ENCODE measurements around the gene GLT6D1.
A peak's percentile ranks its signal among the peaks of the same experiment; 100 is the strongest.
"Not testable (repeated sequence)": the region's sequence is repeated elsewhere in the genome, so short reads cannot be mapped to it uniquely, and the experiment has no call there.

GLT6D1 gene, protein sequence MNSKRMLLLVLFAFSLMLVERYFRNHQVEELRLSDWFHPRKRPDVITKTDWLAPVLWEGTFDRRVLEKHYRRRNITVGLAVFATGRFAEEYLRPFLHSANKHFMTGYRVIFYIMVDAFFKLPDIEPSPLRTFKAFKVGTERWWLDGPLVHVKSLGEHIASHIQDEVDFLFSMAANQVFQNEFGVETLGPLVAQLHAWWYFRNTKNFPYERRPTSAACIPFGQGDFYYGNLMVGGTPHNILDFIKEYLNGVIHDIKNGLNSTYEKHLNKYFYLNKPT

DNA sequence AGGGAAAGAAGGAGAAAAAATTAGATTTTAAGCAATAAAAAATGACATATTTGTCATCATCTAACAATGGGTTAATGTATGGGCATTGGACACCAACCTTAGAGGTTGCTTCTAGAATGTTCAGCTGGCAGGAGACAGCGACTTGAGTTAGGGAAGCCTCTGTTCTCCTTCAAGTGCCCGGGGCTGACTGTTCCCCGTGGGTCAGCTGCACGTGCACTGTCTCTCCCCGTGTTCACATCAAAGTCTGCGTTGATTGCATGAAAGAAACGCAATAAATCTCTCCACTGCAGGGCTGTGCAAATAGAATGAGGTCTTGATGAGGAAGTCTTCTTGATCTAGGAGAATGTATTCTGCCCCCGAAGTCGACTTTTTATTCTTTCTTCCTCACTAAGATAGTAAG is at the start of gene GLT6D1:
Gene GLT6D1, minus strand, starts transcription at position 345 of the 400 bp plus-strand sequence. CDS start 353 bp downstream, outside the sequence.
- peak in 1 of 42 donors; percentile 33 for DNase-seq
- intact Hi-C loops (cut with DNase I), result no loop called here

DNA sequence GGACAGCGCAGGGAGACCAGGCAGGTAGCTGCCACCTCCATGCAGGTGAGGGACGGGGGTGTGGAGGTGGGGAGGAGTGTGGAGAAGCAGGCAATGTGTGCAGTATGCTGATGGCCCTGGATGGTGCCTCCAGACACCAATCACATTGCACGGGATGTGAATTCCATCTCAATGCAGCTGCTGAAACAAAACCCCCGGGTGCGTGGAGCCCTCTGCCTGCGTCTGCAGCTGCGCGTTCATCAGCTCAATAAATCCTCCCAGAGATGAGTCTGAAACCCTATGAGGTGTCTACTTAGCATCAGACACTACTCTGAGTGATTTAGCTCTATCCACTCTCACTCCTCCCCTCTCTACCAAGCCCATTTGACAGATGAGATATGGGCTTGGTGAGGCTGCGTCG is 49.7 kb upstream of the GLT6D1 start:
- intact Hi-C loops (cut with DNase I), result no loop called here
- DNase-seq, result peak in 12 of 42 donors; percentile 15 to 56 (median 36)

DNA sequence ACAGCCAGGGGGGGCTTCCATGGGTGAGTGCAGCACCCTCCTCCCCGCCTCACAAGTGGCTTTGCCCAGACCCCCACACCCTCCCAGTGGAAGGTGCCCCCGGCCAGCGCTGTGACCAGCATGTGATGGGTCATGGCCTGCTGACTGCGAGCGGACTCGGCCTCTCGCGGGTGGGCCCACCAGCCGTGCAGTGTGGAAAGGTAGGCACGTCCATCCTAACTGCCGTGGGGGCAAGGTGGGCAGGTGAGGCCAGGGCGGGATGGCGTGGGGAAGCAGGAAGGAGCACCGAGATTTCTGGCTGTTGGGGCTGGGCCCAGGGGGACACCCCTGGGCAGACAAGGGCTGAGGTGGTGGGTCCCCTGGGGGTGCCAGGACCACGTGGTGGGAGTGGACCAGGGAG is 47.9 kb upstream of the GLT6D1 start:
- intact Hi-C loops (cut with DNase I), result no loop called here
- DNase-seq, result no peak

DNA sequence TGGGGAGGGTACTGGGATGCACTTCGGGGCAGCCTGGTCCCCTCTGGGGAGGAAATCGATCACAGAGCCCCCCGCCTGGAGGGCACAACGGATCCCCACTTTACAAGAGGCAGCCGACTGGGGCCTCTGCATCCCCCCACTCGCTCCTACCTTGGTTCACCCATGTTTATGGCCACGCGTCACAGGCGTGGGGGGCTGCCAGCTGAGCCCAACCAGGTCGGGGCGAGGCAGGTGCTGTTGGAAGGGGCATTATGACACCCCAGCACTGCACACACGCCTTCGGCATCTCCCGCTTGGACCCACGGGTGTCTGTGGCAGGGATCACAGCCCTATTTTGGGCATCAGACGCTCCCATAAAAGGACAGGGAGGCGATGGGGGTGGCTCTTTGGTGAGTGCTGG is 45.4 kb upstream of the GLT6D1 start:
- intact Hi-C loops (cut with DNase I), result no loop called here
- no peak for DNase-seq

DNA sequence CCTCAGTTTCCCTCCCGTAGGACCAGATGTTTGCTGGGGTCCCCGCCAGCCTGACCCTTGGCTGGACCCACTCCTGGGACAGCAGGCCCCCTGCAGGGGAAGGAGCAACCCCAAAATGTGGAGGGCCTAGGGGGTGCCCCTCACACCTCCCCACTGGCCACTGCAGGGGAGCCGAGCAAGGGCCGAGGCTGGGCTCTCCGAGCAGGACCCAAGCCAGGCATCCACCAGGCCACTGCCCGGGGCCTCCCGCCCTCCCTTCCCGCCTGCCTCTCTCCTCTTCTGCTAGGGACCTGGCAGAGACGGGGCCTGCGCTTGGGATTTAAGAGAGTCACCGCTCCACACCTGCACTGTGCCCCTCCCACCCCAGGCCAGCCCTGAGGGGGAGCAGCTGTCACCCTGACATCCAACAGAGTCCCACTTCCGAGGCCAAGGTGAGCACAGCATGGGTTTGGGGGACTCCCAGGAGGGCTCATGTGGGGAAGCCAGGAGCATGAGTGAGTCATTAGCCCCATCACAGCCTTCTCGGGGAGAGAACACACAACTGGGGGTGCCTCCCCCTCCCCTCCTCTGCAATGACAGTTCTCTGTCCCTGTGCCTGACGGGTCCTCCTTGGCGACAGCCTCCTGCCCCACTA is 44.2 kb upstream of the GLT6D1 start:
- DNase-seq, result no peak
- intact Hi-C loops (cut with DNase I), result no loop called here

DNA sequence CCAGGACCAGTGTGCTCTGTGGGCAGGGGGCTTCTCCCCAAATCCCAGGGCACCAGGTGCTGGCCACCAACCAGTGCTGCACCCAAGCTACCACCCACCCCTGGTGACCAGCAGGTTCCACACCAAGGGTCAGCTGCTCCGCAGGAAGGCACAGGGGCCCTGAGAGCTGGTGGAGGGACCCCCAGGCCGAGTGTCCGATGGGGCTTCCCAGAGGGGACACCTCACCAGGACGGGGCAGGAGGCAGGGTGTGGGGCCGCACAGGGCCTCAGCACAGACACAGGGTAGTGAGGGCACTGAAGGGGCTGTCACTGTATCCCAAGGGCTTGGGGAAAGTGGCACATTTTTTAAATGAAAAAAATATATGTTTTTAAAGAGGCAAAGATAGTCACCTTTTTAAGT is 41.8 kb upstream of the GLT6D1 start:
- intact Hi-C loops (cut with DNase I), result no loop called here
- no peak for DNase-seq

DNA sequence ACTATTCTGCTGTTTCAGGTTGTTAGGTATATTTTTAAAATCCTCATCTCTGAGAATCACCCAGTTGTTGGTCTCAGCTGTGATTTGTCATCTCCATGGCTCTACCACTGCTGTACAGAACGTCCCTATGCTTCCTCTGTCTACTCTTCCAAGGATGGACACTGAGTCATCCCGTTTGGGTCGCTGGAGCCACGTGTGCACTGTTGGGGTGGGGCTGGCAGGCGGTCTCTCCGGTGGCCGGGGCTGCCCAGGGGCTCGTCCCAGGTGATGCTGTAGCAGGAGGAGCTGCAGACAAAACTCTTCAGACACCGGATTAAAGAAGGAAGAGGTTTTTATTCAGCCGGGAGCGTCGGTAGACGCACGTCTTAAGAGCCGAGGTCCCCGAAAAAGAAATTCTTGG is 40.7 kb upstream of the GLT6D1 start:
- intact Hi-C loops (cut with DNase I), result no loop called here
- DNase-seq, result no peak

DNA sequence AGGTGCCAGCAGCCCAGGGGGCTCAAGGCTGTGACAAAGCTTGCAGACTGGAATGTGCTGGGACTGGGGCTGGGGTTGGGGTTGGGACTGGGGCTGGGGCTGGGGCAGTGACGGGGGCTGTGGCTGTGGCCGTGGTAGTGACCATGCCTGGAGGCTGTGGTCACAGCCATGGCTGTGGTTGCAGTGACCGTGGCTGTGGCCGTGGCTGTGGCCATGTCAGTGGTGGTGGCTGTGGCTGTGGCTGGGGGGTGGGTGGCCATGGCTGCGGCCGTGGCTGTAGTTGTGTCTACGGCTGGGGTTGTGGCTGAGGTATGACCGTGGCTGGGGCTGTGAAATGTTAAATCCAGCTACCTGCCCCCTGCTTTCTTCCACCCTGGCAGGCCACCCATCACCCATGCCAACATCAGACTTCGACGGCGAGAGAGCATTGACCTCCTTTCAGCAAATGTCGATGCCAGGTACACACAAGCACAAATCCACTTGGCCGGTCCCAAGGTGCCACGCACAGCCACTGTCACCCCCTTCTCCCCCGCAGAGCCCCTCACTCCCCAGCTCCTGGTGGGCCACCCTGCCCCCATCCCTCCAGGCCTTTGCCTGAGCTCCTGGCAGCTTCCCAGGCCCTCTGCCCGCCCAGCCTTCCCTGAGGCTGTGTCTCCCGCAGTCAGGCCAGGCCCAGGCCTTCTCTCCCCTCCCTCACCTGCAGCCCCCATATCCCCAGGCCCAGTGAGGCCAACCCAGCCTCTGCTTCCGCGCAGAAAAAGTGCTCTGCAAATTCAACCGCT is 39.1 kb upstream of the GLT6D1 start:
- intact Hi-C loops (cut with DNase I), result no loop called here
- DNase-seq, result no peak

DNA sequence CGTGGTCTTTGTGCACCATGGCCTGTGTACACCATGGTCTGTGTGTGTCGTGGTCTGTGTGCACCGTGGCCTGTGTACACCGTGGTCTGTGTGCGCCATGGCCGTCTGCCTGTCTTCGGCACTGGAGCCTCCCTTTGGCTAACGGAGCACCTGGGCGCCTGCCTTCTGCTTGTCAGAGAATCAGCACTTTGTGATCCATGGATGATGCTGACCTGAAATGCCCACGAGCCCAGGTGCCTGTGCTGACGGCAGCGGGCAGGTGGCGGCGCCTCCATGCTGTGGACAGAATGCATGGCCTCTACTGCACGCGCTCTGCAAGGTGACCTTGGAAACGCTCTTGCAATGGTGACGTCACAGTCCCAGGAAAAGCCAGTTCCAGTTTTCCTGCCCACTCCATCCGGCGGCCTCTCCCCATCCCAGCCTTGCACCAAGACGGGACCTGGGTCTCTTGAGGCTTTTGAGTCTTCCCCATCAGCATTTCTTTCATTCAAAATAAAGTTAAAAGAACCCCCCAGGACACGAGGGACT is 38.4 kb upstream of the GLT6D1 start:
- intact Hi-C loops (cut with DNase I), result no loop called here
- no peak for DNase-seq

DNA sequence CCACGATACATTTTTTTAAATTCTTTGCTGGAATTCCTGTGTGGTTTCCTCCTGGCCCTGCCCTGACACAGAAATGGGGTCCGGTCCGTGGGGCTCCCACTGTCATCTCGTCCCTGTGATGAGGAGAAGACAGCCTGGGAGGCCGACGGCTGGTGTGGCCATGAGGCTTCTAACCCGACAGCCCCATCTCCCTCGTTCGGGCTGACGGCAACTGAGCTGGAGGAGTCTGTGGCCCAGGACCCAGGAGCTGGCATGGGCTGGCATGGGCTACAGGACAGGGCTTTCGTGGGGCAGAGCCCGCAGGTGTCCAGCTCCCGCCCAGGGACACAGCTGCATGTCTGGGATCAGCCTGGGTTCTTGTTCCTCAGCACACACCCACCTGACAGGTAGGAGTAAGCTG is 37.6 kb upstream of the GLT6D1 start:
- intact Hi-C loops (cut with DNase I), result no loop called here
- no peak for DNase-seq

DNA sequence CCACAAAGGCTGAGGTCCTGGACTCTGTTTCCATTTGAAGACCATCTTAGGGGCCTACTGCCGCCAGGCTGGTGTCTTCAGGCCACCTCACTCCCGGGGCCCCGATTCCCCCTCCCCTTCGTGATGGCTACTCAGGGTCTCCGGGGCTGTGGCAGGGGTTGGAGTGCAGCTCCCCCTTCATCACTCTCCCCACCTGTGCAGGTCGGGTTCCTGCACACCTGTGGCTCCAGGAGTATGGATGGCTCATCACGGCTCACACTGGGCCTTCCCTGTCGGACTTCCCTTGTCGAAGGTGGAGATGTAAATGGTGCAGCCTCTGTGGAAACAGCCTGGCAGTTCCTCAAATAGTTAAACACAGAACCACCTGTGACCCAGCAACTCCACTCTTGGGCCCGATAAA is 35.6 kb upstream of the GLT6D1 start:
- no peak for DNase-seq

DNA sequence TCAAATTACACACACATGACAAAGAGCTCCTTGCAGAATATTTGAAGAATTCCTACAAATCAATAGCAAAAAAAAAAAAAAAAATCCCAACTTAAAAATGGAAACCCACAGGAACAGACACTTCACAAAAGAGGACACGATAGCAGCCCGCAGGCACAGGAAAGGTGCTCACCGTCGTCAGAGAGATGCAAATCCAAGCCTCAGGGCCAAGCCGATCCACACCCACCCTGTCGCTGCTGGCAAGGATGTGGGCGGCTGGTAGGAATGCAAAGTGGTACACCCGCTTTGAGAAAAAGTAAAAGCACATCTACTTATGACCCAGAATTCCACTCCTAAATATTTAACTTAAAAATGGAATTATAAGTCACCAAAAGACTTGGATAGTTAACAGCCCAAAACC is 34.6 kb upstream of the GLT6D1 start:
- intact Hi-C loops (cut with DNase I), result no loop called here
- DNase-seq, result peak in 40 of 42 donors; percentile 13 to 85 (median 58)

More for the DNA sequence above, 35.6 kb upstream of the GLT6D1 start:
- intact Hi-C loops (cut with DNase I), result no loop called here

DNA sequence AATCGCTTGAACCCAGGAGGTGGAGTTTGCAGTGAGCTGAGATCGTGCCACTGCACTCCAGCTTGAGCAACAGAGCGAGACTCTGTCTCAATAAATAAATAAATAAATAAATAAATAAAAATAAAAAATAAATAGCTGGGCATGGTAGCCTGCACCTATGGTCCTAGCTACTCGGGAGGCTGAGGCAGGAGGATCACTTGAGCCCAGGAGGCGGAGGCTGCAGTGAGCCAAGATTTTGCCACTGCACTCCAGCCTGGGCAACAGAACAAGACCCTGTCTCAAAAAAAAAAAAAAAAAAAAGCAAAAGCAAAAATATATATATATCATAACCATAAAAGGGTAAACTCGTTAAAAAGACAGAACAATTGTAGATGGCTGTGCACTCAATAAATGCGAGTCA is 33.4 kb upstream of the GLT6D1 start:
- DNase-seq; intact Hi-C loops (cut with DNase I): not testable (repeated sequence)

DNA sequence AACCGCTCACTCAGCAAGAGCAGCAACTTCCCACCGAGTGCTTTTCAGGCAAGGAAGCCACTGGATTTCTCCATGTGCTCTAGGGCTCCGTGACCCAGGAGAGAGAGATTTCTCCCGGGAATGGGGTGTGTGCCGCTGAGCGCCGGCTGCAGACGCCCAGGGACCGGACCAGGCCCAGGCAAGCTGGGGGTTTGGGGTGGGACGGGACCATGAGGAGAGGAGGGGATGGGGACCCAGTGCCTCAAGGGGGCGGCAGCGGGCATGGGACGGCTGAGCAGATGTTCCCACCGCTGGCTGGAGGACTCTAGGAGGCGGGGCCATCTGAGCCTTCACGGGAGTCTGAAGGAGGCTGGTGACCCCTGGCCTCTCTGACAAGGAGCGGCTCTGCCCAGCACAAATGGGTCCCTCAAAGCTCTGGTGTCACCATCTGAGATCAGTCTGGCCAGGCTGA is 32.3 kb upstream of the GLT6D1 start:
- DNase-seq, result no peak
- intact Hi-C loops (cut with DNase I), result no loop called here

DNA sequence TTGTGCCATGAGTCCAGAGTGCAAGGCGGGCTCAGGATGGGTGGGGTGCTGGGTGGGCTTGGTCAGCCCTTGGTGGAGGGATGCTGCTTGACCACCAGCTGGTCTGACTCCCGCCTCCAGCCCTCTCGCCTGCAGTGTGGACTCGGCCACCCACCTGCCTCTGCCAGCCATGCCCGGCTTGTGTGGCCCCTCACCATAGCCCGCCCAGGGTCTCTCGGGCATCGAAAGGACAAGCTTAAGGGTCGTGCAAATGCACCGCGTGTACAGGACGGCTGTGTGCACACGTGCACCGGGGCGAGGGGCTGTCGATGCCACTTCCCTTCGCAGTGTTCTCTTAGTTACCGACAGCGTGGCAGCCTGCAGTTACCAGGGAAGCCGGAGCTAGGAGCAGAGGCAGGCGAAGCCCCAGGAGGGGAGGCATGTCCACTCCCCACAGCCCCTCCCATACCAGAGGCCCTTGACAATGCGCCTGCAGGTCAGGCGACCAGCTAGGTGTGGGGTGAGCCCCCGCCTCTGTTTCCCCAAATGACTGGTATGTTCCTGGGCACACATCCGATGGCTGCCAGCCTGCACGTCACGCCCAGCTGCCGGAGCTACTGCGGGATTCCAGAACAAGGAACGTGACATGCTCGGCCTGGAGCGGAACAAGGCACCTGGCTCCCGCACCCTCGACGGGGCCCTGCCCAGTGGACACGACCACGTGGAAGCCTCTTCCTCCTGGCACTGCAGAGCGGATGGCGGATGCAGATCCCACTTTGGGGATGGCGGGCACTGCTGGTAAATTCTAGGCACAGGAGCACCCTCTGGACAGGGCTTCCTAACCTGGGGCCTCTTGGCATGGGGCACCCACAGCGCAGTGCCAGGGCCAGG is 31.6 kb upstream of the GLT6D1 start:
- intact Hi-C loops (cut with DNase I), result no loop called here
- no peak for DNase-seq

DNA sequence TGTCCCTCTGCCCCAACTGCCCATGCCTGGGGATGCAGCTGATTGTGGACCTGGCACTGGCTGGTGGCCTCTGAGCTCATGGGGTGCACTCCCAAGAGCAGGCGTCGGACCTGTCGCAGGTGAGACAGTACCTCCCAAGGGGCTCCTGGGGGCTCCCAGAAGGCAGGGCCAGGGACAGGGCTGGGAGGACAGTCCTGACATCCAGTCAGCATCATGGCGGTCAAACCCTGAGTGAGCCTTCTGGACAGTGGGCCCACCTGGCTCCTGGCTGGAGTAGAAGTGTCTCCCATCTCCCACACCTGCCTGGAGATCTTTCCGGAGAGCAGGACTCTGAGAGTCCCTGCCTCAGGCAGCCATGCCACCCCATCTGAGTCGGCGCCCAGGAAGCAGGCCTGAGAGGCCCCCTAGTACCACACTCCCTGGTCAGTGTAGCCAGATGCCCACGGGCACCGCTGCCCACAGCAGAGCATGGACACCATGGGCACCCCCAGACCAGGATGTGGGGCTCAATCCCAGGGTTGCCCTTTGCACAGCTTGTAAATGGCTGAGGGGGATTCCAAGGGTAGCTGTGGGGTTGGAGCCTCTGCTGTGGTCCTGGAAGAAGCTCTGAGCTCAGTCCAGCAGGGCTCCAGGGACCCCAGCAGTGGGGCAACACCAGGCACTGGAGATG is 30.4 kb upstream of the GLT6D1 start:
- intact Hi-C loops (cut with DNase I), result no loop called here
- DNase-seq, result peak in 4 of 42 donors; percentile 7 to 33 (median 22)

DNA sequence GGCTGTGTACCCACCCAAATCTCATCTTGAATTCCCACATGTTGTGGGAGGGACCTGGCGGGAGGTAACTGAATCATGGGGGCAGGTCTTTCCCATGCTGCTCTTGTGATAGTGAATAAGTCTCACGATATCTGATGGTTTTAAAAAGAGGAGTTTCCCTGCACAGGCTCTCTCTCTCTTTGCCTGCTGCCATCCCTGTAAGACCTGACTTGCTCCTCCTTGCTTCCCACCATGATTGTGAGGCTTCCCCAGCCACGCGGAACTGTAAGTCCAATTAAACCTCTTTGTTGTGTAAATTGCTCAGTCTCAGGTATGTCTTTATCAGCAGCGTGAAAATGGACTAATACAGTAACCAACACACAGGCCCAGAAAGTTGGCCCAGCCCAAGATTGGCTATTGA is 29.7 kb upstream of the GLT6D1 start:
- DNase-seq, result peak in 1 of 42 donors; percentile 29
- intact Hi-C loops (cut with DNase I), result not testable (repeated sequence)

DNA sequence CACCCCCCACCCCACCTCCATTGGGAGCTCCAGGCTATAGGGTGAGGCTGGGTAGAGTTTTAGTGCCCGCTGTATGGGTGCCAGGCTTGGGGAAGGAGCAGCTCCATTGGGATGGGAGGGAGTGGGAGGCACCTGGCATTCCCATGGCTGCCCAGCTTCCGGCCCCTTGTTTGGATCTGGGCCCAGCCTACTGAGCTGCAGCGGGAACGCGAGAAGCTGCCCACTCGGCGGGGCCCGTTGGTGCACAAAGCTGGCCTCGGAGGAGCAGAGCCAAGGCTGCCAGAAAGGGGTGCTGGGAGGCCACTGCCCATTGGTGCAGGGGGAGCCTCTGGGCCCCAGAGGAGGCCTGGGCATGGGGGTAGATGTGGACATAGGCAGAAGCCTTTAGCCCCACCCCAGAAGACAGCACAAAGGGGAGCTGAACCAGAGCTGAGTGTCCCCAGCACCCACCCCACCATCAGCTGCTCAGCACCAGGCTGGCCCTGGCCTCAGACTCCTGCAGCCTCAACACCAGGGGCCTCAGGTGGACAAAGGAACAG is 28.2 kb upstream of the GLT6D1 start:
- intact Hi-C loops (cut with DNase I), result no loop called here

More for the DNA sequence above, 28.2 kb upstream of the GLT6D1 start:
- DNase-seq, result peak in 3 of 42 donors; percentile 22 to 44 (median 30)

Measured in head of caudate nucleus (tissue), 42 donors.